Ovary (tissue), 3 donors: ENCODE results near the gene OGT.

Experiments
- POLR2A ChIP-seq: fragments of 450-650 bp; IDR thresholded peaks from one replicate; pipeline ENCODE4 v1.6.1; 2017; ENCODE audit warnings: antibody characterized with exemption, mild to moderate bottlenecking, moderate library complexity
- TF ChIP-seq, protein P1 (sequence below), 3 donors: fragments of 450-650 bp in 2 of 3; fragments of 200-600 bp in 1 of 3; IDR thresholded peaks; one replicate each; pipeline versions ENCODE4 v1.5.1 to v1.8.0; 2016 to 2022; ENCODE audit warnings: antibody characterized with exemption in 3 of 3, mild to moderate bottlenecking in 1 of 3
- donor health status: DM: no; HTN: no; CAD: no.

DNA sequence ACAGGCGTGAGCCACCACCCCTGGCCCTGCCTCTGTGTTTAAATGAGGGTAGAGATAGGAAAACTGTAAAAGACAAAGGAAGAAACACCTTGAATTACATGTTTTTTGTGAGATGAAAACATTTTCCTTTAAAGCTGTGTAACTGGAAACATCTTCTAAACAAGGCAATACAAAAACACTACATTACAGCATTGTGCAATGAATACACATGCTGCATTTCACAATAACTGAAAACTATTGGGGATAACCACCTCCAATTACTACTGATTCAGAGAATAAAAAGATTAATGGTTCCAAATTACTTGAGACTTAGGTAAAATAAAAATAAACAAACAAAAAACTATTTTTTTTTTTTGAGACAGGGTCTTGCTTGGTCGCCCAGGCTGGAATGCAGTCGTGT lies 7.6 kb upstream of the OGT start:
- TF ChIP-seq, protein P1, sequence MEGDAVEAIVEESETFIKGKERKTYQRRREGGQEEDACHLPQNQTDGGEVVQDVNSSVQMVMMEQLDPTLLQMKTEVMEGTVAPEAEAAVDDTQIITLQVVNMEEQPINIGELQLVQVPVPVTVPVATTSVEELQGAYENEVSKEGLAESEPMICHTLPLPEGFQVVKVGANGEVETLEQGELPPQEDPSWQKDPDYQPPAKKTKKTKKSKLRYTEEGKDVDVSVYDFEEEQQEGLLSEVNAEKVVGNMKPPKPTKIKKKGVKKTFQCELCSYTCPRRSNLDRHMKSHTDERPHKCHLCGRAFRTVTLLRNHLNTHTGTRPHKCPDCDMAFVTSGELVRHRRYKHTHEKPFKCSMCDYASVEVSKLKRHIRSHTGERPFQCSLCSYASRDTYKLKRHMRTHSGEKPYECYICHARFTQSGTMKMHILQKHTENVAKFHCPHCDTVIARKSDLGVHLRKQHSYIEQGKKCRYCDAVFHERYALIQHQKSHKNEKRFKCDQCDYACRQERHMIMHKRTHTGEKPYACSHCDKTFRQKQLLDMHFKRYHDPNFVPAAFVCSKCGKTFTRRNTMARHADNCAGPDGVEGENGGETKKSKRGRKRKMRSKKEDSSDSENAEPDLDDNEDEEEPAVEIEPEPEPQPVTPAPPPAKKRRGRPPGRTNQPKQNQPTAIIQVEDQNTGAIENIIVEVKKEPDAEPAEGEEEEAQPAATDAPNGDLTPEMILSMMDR (IDR thresholded peaks at IDR 0.05) = no peak
- no peak for TF ChIP-seq POLR2A
